HEK293 (cell line): ENCODE data around the gene PPIL6.

ENCODE experiments used
- CTCF ChIA-PET: fragments of 350-600 bp; formaldehyde crosslinking; extraction: SDS; loops from one replicate; lab custom pipeline; 2021; ENCODE audit warnings: antibody characterized with exemption; lab: Yijun Ruan, JAX
- POLR2A ChIA-PET: fragments of 300-600 bp; formaldehyde crosslinking; extraction: SDS; loops from one replicate; lab custom pipeline; 2020; ENCODE audit warnings: antibody characterized with exemption, inconsistent platforms; lab: Yijun Ruan, JAX
- H3K27ac ChIP-seq: fragments of 200-500 bp; sonication (Bioruptor generic); 2 replicates; pipeline ENCODE4 v1.5.1; 2014; ENCODE audit warnings: low read depth, low read length, control low read depth, inconsistent platforms; ENCODE audit errors: extremely low read depth
- H3K36me3 ChIP-seq, 2 experiments: fragments of 200-500 bp in 1 of 2; sonication (Bioruptor generic) in 1 of 2; 1 replicate in 1 of 2; 2 replicates in 1 of 2; pipeline ENCODE4 v1.5.1; 2014 to 2017; ENCODE audit warnings: inconsistent platforms in 2 of 2, low read length in 2 of 2; ENCODE audit not compliant: control insufficient read depth in 2 of 2, insufficient read depth in 1 of 2
- H3K4me1 ChIP-seq: fragments of 200-500 bp; sonication (Bioruptor generic); 2 replicates; pipeline ENCODE4 v1.5.1; 2014; ENCODE audit warnings: mild to moderate bottlenecking, low read length, inconsistent platforms; ENCODE audit not compliant: control insufficient read depth, insufficient read depth
- H3K4me3 ChIP-seq: 2 replicates; pipeline ENCODE4 v1.5.1; 2011; ENCODE audit warnings: low read depth, mild to moderate bottlenecking, control low read depth, low read length, moderate library complexity
- H3K9me3 ChIP-seq: fragments of 200-500 bp; sonication (Bioruptor generic); 2 replicates; pipeline ENCODE4 v1.5.1; 2014; ENCODE audit warnings: low read depth, low read length, inconsistent platforms; ENCODE audit not compliant: control insufficient read depth, insufficient read depth
- EGR2 ChIP-seq: fragments of 450-650 bp; formaldehyde crosslinking; IDR thresholded peaks from 2 replicates; pipeline ENCODE4 v1.5.1; 2016; ENCODE audit warnings: low read depth, missing biosample characterization, missing genetic modification characterization
- SCRT1 ChIP-seq: fragments of 450-650 bp; formaldehyde crosslinking; IDR thresholded peaks from 2 replicates; pipeline ENCODE4 v1.5.1; 2016; ENCODE audit warnings: missing biosample characterization, missing genetic modification characterization, borderline replicate concordance
- TRIM28 ChIP-seq: IDR thresholded peaks from 2 replicates; pipeline ENCODE4 v1.6.1; 2011; ENCODE audit warnings: low read length, control low read depth, borderline replicate concordance
- YY1 ChIP-seq: fragments of 450-650 bp; formaldehyde crosslinking; IDR thresholded peaks from 2 replicates; pipeline ENCODE4 v1.5.1; 2018; ENCODE audit warnings: missing biosample characterization, missing genetic modification characterization
- ZBTB21 ChIP-seq: fragments of 450-650 bp; formaldehyde crosslinking; IDR thresholded peaks from 2 replicates; pipeline ENCODE4 v1.5.1; 2017; ENCODE audit warnings: missing biosample characterization, missing genetic modification characterization
- ZBTB8A ChIP-seq: fragments of 450-650 bp; formaldehyde crosslinking; IDR thresholded peaks from 2 replicates; pipeline ENCODE4 v1.5.1; 2016; ENCODE audit warnings: missing biosample characterization, missing genetic modification characterization
- ZNF354C ChIP-seq: fragments of 450-650 bp; formaldehyde crosslinking; IDR thresholded peaks from 2 replicates; pipeline ENCODE4 v1.5.1; 2016; ENCODE audit warnings: missing biosample characterization, missing genetic modification characterization, low read depth, borderline replicate concordance
- ZNF548 ChIP-seq: fragments of 450-650 bp; formaldehyde crosslinking; IDR thresholded peaks from 2 replicates; pipeline ENCODE4 v1.5.1; 2016; ENCODE audit warnings: missing biosample characterization, missing genetic modification characterization
- ZNF560 ChIP-seq: fragments of 450-650 bp; formaldehyde crosslinking; IDR thresholded peaks from 2 replicates; pipeline ENCODE4 v1.5.1; 2017; ENCODE audit warnings: missing biosample characterization, missing genetic modification characterization, borderline replicate concordance
- ZNF623 ChIP-seq: fragments of 450-650 bp; formaldehyde crosslinking; IDR thresholded peaks from 2 replicates; pipeline ENCODE4 v1.5.1; 2016; ENCODE audit warnings: missing biosample characterization, missing genetic modification characterization
- ZNF626 ChIP-seq: fragments of 450-650 bp; sonication (Bioruptor Pico); formaldehyde crosslinking; IDR thresholded peaks from 2 replicates; pipeline ENCODE4 v1.5.1; 2018; ENCODE audit warnings: missing biosample characterization, missing genetic modification characterization, inconsistent platforms
- ZNF747 ChIP-seq: fragments of 450-650 bp; formaldehyde crosslinking; IDR thresholded peaks from 2 replicates; pipeline ENCODE4 v1.5.1; 2016; ENCODE audit warnings: missing biosample characterization, missing genetic modification characterization
- ZSCAN16 ChIP-seq: fragments of 450-650 bp; formaldehyde crosslinking; IDR thresholded peaks from 2 replicates; pipeline ENCODE4 v1.5.1; 2016; ENCODE audit warnings: missing biosample characterization, missing genetic modification characterization
- TF ChIP-seq, protein P1 (sequence below): fragments of 450-650 bp; formaldehyde crosslinking; IDR thresholded peaks from 2 replicates; pipeline ENCODE4 v1.5.1; 2016; ENCODE audit warnings: missing biosample characterization, missing genetic modification characterization
- TF ChIP-seq, protein P2 (sequence below): fragments of 450-650 bp; formaldehyde crosslinking; IDR thresholded peaks from 2 replicates; pipeline ENCODE4 v1.5.1; 2016; ENCODE audit warnings: missing biosample characterization, missing genetic modification characterization
- TF ChIP-seq, protein P3 (sequence below): fragments of 450-650 bp; formaldehyde crosslinking; IDR thresholded peaks from 2 replicates; pipeline ENCODE4 v1.5.1; 2016; ENCODE audit warnings: missing biosample characterization, missing genetic modification characterization

The PPIL6 gene

DNA sequence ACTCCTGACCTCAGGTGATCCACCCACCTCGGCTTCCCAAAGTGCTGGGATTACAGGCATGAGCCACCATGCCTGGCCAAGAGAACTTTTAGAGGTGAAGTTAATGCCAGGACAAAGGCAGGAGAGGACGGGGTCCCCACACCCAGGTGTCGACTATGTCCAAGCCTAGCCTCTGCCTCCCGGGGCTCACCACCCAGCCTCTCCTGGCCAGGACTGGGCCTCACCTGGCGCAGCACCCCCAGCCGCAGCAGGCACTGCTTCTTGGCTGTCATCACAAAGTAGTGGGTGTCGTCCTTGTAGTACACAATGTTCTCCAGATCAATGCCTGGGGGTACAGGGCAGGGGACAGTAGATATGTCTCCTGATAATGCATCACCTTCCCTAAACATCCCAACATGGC lies 10.9 kb upstream of the PPIL6 start:
- H3K36me3 ChIP-seq: peaks cover 0 to 32% of the 10 kb centered on the region in 2 experiments; a peak in 1 of 3 replicates
- POLR2A ChIA-PET: interaction anchor here (0.7 to 2.8 kb wide), 2 partner anchors 10 to 134 kb away, joined by 5 to 17 read pairs; partner anchors contain the start of genes PPIL6 and SMPD2
- H3K27ac ChIP-seq: no peak overlapping the region
- CTCF ChIA-PET: interaction anchor here (0.6 kb wide), 1 partner anchor 33 kb away, joined by 4 read pairs; no protein-coding TSS in a partner anchor
- TF ChIP-seq SCRT1 (tag by site-specific recombination): no peak
- TF ChIP-seq, protein P1, sequence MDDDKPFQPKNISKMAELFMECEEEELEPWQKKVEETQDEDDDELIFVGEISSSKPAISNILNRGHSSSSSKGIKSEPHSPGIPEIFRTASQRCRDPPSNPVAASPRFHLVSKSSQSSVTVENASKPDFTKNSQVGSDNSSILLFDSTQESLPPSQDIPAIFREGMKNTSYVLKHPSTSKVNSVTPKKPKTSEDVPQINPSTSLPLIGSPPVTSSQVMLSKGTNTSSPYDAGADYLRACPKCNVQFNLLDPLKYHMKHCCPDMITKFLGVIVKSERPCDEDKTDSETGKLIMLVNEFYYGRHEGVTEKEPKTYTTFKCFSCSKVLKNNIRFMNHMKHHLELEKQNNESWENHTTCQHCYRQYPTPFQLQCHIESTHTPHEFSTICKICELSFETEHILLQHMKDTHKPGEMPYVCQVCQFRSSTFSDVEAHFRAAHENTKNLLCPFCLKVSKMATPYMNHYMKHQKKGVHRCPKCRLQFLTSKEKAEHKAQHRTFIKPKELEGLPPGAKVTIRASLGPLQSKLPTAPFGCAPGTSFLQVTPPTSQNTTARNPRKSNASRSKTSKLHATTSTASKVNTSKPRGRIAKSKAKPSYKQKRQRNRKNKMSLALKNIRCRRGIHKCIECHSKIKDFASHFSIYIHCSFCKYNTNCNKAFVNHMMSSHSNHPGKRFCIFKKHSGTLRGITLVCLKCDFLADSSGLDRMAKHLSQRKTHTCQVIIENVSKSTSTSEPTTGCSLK (tag by site-specific recombination): no peak
- TF ChIP-seq EGR2 (tag by site-specific recombination): no peak
- no peak for TF ChIP-seq ZNF626 (tag by site-specific recombination)
- no peak for TF ChIP-seq ZBTB21
- TF ChIP-seq, protein P2, sequence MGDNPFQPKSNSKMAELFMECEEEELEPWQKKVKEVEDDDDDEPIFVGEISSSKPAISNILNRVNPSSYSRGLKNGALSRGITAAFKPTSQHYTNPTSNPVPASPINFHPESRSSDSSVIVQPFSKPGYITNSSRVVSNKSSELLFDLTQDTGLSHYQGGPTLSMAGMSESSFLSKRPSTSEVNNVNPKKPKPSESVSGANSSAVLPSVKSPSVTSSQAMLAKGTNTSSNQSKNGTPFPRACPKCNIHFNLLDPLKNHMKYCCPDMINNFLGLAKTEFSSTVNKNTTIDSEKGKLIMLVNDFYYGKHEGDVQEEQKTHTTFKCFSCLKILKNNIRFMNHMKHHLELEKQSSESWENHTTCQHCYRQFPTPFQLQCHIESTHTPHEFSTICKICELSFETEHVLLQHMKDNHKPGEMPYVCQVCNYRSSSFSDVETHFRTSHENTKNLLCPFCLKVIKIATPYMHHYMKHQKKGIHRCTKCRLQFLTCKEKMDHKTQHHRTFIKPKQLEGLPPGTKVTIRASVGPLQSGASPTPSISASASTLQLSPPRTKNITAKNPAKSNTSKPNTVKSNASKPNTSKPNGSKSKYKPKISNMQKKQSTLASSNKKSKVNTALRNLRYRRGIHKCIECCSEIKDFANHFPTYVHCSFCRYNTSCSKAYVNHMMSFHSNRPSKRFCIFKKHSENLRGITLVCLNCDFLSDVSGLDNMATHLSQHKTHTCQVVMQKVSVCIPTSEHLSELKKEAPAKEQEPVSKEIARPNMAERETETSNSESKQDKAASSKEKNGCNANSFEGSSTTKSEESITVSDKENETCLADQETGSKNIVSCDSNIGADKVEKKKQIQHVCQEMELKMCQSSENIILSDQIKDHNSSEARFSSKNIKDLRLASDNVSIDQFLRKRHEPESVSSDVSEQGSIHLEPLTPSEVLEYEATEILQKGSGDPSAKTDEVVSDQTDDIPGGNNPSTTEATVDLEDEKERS (tag by site-specific recombination): no peak
- TF ChIP-seq ZSCAN16 (tag by site-specific recombination): no peak
- TF ChIP-seq YY1 (tag by site-specific recombination): no peak
- TF ChIP-seq ZNF548: no peak
- TF ChIP-seq ZNF623 (tag by site-specific recombination): no peak
- TF ChIP-seq ZNF354C (tag by site-specific recombination): no peak
- H3K4me1 ChIP-seq: no peaks in the 10 kb centered on the region
- H3K4me3 ChIP-seq: no peak overlapping the region
- H3K9me3 ChIP-seq: no peaks in the 10 kb centered on the region

DNA sequence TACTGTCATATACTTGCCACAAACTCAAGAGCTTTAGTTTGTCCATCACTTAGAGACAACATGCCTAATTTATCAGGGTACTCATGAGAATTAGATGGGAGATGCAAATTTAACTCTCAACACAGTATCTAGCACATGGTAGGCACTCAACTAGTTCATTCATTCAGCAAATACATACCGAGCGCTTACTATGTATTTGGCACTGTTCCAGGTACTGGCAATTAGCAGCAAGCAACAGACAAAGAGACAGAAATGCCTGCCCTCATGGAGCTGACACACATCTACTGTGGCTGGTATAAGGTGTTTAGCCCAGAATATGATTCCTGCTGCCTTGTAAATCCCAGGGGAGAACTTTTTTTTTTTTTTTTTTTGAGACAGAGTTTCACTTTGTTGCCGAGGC lies 10.4 kb upstream of the PPIL6 start:
- peaks cover 0 to 38% of the 10 kb centered on the region in 2 experiments; a peak in 1 of 3 replicates for H3K36me3 ChIP-seq
- POLR2A ChIA-PET: interaction anchor here (0.7 to 2.8 kb wide), 2 partner anchors 10 to 134 kb away, joined by 5 to 17 read pairs; partner anchors contain the start of genes PPIL6 and SMPD2
- no peaks in the 10 kb centered on the region for H3K9me3 ChIP-seq
- CTCF ChIA-PET: interaction anchor here (0.6 to 0.7 kb wide), 2 partner anchors 10 to 34 kb away, joined by 3 to 4 read pairs; partner anchors contain the start of genes PPIL6 and SMPD2
- no peak overlapping the region for H3K27ac ChIP-seq
- H3K4me1 ChIP-seq: no peaks in the 10 kb centered on the region
- TF ChIP-seq ZNF747 (tag by site-specific recombination) (no peak), ZBTB8A (no peak), TRIM28 (0 out of 2 replicates have a peak, but pooled peaks have one; percentile 15), ZNF560 (tag by site-specific recombination) (no peak)
- TF ChIP-seq, protein P3, sequence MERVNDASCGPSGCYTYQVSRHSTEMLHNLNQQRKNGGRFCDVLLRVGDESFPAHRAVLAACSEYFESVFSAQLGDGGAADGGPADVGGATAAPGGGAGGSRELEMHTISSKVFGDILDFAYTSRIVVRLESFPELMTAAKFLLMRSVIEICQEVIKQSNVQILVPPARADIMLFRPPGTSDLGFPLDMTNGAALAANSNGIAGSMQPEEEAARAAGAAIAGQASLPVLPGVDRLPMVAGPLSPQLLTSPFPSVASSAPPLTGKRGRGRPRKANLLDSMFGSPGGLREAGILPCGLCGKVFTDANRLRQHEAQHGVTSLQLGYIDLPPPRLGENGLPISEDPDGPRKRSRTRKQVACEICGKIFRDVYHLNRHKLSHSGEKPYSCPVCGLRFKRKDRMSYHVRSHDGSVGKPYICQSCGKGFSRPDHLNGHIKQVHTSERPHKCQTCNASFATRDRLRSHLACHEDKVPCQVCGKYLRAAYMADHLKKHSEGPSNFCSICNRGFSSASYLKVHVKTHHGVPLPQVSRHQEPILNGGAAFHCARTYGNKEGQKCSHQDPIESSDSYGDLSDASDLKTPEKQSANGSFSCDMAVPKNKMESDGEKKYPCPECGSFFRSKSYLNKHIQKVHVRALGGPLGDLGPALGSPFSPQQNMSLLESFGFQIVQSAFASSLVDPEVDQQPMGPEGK: no peak
- H3K4me3 ChIP-seq: no peak overlapping the region
